Occipital lobe (tissue), 2 donors: Measurements from ENCODE around the gene SPON1. TPM values are rescaled to one million over a fixed set of nuclear protein-coding genes. Genes with fewer than 3 reads are reported as not detected.
"Not testable (repeated sequence)": the region's sequence is repeated elsewhere in the genome, so short reads cannot be mapped to it uniquely, and the experiment has no call there.

Source experiments
- DNase-seq: peaks from one replicate; lab custom pipeline; 2025; lab: John Stamatoyannopoulos, UW
- total RNA-seq: library from RNA; depleted of rRNA; stranded (reverse); fragments of >200 nt; gene quantifications from one replicate; pipeline ENCODE4 v1.2.3, GENCODE V29; 2014

The SPON1 gene
- 31.5 TPM for total RNA-seq

- DNase-seq: no peak
Observed at GRCh38 chr11:13962562-13963168, at the start of gene SPON1. Gene SPON1, plus strand, starts transcription at chr11:13962723. Its CDS starts 182 bp downstream, at chr11:13962905.

GRCh38 chr11:13917264-13917663, 45.3 kb upstream of the SPON1 start:
- no peak for DNase-seq

- DNase-seq: no peak
Observed at GRCh38 chr11:13917904-13918303, 44.6 kb upstream of the SPON1 start.

DNA sequence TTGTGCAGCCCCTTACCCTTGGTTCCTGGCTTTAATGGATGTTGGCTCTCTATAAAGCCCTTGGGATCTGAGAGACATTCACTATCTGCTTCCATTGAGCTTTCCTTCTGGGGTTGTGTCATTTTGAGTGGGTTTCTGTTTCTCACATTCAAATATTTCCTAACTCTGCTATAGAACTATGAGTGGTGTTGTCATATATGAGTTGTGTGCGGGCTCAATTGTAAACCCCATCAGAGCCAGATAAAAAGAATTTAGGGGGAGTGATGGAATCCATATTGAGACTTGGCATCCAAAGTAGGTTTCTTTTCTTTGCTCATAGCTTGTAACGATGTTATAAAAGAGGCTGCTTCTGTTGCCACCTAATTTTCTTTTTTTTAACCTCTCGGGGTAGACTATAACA, 41.8 kb upstream of the SPON1 start:
- no peak for DNase-seq

DNA sequence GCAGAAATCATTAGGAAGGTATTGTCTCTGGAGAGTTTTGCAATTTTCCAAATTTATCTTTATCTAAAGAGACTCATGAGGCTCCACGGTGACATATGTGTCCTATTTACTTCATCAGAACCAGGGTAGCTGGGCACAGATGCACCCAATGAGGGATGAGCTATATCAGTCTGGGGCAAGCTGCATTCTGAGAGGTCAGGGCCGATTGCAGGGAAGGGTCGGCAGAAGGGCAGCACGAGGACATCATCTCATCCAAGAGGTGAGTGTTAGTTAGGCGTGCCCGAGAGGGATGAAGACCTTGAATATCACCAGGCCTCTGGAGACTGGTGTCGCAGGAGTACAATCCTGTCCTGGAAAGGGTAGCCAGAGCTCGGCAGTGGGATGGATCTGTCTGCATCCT, 41.0 kb upstream of the SPON1 start:
- no peak for DNase-seq

GRCh38 chr11:13923182-13923581, 39.3 kb upstream of the SPON1 start:
- DNase-seq: no peak

GRCh38 chr11:13923716-13924650, 38.5 kb upstream of the SPON1 start:
- no peak for DNase-seq

DNA sequence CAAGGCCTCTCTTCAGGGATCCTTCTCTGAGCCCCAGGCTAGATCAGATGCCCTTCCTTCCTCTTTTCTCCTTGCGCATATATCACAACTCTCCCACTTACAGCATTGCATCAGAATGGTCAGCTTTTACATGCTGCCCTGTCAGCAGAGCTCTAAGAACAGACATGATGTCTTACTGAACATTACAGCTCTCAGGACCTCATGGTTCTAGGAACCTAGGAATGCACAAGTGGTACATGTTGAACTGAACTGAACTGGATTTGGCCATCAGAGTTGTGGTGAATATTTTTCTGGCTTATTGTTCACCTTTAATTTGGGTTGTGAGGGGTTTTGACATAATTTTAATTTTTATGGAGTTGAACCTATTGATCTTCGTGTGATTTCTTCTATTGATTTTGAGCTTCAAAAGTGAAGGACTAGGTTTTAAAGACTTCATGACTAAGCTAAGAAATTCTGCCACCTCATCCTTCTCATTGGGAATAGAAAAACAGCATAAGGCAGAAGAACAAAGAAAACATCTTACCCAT, 37.7 kb upstream of the SPON1 start:
- DNase-seq: no peak

GRCh38 chr11:13926366-13926765, 36.2 kb upstream of the SPON1 start:
- DNase-seq: not testable (repeated sequence)

DNA sequence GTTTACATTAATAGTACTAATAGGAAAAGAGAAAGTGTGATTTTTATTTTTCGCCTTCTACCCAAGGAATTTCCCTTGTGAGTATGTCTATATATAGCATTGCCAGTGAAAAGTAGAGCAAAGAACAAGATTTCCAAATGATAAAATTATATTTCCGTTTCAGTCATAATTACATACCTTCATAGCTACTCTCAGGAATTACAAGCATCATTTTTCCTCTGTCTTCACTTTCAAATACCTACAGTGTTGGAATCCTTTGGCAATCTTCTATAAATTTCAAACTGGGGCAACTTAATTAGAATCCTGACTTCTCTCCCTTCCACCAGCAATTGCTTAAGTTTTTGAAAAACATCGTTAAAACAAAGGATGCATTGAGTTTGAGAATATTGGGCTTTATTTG, 35.5 kb upstream of the SPON1 start:
- no peak for DNase-seq

DNA sequence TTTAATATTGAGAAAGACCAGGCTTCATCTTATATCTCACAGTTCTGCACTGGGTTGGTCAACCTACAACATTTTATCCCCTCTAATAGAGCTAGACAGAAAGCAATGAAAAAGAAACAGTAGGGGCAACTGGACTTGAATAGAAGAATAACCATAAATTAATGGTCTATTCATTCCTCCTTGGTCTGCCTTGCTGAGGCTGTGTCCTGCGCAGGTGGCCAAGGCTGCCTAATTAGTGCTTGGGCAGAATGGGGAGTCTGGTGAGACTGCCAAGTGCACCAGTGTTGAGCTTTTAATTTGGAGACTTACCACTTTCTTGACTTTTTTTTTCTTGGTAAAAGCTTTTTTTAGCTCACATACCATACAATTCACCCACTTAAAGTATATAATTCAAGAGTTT, 35.0 kb upstream of the SPON1 start:
- no peak for DNase-seq

DNA sequence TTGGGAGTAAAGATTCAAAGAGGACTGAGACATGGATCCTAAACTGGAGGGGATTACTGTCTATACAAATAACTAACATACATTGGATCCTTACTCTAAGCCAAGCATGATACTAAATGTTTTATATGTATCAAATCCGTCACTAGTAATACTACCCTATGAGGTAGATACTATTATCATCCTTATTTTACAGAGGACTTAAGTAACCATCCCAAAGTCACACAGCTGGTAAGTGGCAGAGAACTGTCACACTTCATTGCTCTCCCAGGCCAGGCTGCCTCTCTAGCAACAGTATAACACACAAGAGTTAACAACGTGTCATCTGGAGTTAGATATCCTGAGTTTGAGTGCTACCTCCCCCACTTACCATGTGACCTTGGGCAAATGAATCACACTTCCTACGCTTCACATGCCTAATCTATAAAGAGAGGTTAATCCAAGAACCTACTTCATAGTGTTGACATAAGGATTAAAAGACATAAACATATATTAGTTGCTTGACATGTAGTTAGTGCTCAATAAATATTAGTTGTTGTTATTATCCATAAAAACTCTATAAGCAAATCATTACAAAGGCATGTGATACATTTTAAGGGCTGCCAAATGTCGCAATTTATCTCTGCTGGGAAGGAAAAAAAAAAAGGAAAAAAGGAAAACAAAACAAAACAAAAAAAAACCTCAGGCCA, 33.8 kb upstream of the SPON1 start:
- DNase-seq: no peak

GRCh38 chr11:13929395-13929891, 33.1 kb upstream of the SPON1 start:
- no peak for DNase-seq

DNA sequence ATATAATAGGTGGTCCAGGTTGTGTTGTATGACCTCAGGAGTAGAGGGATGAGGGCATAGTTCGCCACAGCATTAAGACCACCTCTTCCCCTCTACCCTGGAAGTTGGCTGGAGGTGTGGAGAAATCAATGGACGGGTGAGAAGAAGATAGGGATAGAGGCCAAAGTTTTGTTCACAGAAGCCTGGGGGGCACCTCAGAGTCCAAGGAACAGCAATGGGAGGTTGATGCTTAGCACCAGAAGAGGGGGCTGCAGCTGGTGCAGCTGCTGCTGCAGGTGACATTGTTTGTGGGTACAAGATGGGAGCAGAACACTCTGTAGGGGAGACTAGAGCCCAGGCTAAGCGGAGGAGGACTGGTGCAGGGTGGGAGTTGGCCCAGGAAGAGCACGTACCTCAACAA, 31.2 kb upstream of the SPON1 start:
- no peak for DNase-seq

GRCh38 chr11:13937154-13937553, 25.4 kb upstream of the SPON1 start:
- not testable (repeated sequence) for DNase-seq

DNA sequence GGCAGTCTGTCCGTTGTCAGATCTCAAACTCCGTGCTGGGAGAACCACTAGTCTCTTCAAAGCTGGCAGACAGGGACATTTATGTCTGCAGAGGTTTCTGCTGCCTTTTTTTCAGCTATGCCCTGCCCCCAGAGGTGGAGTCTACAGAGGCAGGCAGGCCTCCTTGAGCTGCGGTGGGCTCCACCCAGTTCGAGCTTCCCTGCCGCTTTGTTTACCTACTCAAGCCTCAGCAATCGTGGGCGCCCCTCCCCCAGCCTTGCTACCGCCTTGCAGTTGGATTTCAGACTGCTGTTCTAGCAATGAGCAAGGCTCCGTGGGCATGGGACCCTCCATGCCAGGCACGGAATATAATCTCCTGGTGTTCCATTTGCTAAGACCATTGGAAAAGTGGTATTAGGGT, 23.7 kb upstream of the SPON1 start:
- DNase-seq: not testable (repeated sequence)

DNA sequence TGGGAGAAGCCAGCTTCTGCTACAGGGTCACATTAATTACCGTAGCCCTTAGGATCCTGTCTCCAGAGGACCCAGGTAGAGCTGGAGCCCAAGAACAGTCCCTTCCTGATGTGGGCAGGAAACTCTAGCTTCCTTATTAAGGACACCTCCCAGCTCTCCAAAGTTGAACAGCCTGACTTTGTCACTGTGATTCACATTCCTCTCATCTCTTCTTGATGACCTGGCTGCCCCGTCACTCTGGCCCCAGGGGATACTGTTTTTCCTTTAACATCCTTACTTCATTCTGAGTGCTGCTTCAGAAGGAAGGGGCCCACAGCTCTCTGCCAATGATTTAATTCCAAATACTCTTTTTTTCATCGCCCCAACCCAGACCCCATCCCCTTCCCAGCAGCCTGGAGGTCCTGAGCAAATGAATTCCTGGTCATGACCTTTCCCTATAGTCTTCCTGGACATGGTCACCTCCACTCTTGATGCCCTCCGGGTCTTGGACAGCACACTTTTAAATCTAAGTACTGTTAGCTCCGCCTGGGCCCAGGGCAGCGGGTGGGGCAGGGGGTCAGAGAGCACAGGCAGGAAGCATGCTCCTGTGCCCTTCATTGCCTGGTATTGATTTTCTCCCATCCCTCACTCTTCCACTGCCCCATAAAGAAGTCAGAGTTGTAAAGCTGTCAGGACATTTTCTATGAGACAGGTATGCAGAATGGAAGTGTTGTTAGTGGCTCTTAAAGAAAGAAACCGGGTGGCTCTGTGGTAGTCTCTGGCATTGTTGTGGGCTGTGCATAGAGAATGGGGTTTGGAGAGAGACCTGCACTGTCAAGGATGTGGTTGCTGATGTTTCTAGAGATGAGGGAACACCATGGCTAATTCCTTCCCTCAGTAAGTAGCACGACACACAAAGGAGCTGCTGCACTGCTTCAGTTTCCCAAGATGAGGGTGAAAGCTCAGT, 22.3 kb upstream of the SPON1 start:
- no peak for DNase-seq

GRCh38 chr11:13940907-13941256, 21.6 kb upstream of the SPON1 start:
- DNase-seq: no peak

DNA sequence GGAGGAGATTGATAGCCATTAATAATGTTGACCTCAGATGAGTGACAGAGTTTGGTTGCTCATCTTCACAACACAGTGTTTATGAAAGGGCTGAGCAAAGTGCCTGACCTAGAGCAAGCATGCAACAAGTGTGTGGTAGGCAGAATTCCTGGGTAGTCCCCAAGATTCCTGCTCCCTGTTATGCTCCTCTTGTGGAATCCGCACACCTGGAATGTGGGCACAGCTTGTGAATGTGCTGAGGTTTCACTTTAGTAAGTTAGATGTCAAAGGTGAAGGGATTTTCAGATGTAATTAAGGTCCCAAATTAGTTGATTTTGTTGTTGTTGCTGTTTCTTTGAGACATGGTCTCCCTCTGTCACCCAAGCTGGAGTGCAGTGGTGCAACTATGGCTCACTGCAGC, 20.7 kb upstream of the SPON1 start:
- DNase-seq: no peak

DNA sequence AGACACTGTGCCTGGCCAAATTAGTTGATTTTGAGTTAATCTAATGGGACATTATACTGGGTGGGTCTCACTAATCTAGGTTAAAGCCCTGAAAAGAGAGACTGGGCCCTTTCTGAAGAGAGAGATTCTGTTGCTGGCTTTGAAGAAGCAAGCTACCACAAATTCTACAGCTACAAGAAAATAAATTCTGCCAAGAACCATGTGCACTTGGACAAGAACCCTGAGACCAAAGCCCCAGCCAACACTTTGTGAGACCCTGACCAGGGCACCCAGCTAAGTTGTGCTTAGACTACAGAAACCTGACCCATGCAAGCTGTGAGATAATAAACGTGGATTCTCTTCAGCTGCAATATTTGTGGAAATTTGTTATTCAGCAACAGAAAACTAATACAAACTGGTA, 20.1 kb upstream of the SPON1 start:
- DNase-seq: no peak

DNA sequence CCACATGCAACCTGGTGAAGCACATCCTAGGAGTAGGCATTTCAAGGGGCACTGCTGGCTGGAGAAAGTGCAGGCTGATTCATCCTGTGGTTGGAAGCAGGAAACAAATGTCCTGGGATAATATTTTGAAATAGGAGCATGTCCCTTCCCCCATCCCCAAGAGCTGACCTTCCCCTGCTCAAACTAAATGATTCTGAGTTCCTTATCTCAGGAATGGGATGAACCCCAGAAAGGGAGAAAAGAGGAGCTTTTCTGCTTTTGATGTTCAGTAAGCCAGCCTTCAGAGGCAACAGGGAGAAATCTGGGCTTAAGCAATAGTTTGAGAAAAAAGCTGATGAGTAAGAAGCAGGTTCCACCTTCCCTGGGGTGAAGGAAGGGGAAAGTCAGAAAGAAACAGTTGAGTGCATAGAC, 19.5 kb upstream of the SPON1 start:
- DNase-seq: no peak
